Left kidney (tissue), 2 donors: ENCODE data around the gene MTM1. TPM values are rescaled to one million over a fixed set of nuclear protein-coding genes. Genes with fewer than 3 reads are reported as not detected.

Source experiments
- DNase-seq: peaks from one replicate; pipeline ENCODE4 v3.0.0-alpha.2; 2013
- polyA plus RNA-seq: library from polyadenylated mRNA; unstranded; fragments of 120-200 nt; gene quantifications from one replicate; pipeline ENCODE4 v1.2.1, GENCODE V29; 2013; ENCODE audit not compliant: insufficient read length

Gene MTM1
- polyA plus RNA-seq, 1 donor: 17.6 TPM

DNA sequence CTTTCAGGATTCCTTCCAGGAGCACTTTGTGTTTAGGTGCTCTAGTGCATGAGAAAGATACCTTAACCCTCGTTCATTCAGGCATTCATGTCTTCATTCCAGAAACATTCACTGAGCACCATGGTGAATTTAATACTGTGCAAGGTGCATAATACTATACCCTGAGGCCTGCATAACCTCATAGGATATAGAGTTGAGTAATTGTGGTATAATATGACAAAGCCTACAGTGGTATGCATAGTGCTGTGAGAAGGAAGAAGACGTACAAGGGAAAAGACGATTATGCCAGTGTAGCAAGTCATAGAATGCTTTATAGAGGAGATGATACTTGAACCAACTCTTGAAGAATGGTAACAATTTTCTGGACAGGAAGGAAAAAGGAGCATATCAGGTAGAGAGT, 34.3 kb downstream of the MTM1 start:
- DNase-seq: no peak

DNA sequence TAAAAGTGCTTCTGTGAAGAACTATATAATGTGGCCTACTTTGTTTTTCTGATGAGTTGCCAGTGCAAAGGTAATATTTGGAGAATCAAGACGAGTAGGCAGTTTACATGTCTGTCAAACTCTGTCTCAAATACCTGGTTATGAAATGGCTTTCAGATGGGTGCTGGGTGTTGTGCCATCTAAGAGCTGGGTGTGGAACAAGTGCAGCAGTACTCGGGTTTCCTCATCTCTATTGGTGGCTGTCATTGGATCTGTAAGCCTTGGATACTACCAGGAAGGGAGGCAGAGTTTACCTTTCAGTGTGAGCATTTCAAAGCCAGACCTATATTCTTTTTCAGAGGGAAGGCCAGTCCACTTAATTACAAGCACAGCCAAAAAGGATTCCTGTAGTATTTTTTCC, 37.2 kb downstream of the MTM1 start:
- DNase-seq: no peak

GRCh38 chrX:150607201-150607600, 38.8 kb downstream of the MTM1 start:
- DNase-seq: no peak

- no peak for DNase-seq
These were observed 41.6 kb downstream of the MTM1 start for GRCh38 chrX:150610043-150610442.

GRCh38 chrX:150610446-150610845, 42.0 kb downstream of the MTM1 start:
- DNase-seq: no peak

DNA sequence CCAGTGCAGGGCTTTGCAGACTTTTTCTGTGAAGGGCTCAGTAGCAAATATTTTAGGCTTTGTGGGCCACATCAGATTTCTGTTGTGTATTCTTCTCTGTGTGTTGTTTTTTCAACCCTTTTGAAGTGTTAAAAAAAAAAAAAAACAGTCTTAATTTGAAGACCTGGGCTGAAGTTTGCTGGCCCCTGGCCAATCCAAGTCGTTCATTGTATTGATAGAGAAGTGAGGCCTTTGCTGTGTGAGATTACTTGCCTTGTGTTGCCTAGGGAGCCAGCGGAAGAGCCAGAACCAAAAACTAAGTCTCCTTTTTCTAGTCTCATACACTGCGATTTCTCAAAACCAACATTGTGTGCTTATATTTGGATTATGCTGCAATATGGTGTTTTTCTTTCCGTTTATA, 46.9 kb downstream of the MTM1 start:
- DNase-seq: no peak

GRCh38 chrX:150616179-150616862, 47.9 kb downstream of the MTM1 start:
- DNase-seq: no peak

DNA sequence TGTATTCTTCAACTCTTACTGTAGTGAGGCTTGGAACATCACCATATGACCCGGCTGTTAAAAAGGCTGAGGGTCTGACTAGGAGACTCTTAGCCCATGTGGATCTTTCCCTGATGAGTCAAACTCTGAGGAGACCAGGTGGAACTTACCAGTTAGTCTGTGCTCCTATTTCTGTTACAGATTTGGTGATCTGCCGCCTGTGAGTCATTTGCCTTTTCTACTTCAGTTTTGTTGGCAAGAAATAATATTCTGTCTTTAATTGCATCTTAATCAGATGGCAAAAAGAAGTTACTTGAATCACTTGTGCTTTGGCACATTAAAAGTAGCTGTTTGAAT, 48.4 kb downstream of the MTM1 start:
- no peak for DNase-seq

GRCh38 chrX:150621652-150622051, 53.2 kb downstream of the MTM1 start:
- no peak for DNase-seq

- no peak for DNase-seq
These were observed 55.2 kb downstream of the MTM1 start for GRCh38 chrX:150623583-150623982.

DNA sequence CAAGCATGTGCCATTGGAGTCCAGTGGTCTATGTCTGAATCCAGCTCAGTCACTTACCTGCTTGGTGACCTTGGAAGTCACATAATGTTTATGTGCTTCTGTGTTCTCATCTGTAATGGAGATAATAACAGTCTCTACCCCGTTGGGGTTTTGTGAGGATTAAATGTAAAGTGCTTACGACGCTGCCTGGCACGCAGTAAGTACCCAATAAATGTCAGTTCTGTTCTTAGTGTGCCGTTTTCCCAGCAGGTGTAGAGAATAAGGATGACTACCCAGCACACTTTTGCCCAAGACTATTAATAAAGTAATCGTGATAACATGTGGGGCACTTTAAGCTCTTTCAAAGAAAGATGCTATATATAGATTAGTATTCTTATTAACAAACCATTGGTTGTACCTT, 56.7 kb downstream of the MTM1 start:
- no peak for DNase-seq

DNA sequence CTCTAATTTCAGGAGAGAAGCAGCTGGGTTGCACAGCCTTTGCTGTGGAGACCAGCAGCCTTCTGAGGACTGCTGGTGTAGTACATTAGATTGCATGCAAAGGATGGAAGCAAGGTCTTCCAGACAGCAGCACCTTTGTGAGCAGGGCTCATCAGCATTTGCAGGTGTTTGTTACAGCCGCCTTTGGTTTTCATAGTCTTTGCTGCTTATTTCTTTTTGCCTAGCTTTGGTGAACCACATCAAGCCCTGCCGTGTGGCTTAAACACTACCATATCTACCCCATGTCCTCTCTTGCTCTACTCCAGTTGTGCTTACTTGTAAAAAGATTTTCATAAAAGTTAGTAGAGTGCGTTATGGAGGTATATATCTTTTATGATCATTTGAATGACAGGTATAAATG, 57.5 kb downstream of the MTM1 start:
- DNase-seq: no peak

DNA sequence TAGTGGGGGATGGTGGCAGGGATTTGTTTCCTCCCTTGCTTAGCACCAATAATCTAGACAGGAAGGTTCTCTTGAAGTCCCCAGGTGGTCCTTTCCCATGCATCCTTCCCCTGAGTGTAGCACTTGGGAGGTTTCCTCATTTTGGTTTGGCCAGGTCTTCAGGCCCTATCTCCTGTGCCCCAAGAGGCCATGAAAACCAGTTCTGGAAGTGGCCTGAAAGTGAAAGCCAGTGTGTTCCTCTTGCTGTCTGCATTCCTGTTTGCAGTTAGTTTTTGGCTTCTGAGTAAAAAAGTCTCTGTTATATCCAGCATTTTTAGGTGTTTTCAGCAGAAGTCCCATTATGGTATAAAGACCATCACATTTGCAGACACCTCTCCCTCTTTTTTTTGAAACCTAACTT, 59.5 kb downstream of the MTM1 start:
- no peak for DNase-seq

DNA sequence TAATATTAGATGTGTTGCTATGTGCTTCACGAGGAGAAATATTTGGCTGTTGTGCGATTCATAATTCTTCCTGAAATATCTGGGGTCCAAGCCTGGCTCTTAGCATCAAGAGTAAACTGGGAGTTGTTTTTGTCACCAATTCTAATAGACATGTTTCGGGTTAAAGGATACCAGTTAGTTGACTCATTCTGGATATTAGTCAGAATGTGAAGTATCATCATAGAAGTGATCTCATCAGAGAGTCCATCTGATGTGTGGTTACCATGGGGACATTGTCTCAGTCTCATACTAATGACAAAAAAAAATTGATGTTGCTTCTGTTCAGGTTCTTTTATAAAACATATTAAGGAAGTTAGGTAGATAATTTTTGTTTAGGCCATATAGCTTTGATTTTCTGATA, 67.5 kb downstream of the MTM1 start:
- DNase-seq: no peak

GRCh38 chrX:150642423-150642822, 74.0 kb downstream of the MTM1 start:
- no peak for DNase-seq

DNA sequence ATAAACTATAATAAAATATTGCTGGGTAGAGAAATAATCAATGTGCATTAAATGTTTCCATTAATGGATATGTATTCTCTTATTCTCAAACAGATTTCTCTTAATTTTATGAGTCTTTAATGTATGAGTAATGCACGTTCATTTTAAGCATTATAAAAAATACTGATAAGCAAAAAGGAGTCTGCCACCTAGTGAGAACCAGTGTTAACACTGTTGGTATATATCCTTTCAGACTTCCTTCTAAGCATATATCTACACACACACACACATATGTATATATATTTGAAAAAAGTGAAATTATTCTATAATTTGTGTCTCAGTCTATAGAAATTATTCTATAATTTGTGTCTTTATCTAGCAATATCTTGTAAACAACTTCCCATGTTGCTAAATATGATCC, 74.8 kb downstream of the MTM1 start:
- no peak for DNase-seq

GRCh38 chrX:150643958-150644357, 75.5 kb downstream of the MTM1 start:
- DNase-seq: no peak

DNA sequence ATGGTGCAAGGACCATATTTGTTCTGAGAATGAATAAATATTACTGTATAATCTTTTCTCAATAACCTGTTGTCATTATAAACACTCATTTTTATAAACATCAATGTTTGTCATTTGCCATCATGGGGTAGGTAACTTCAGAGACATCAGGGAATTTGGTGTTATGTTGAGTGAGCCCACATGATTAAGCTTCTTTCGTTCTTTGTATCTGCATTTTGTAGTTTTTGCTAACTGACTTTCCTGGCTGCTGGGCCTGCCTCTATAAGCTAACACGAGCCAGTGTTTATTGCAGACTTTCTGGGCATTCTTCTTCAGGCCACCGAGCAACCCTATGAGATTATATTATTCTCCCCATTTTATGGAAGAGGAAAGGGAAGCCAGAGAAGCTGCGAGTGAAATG, 76.0 kb downstream of the MTM1 start:
- no peak for DNase-seq

GRCh38 chrX:150647331-150647730, 78.9 kb downstream of the MTM1 start:
- no peak for DNase-seq

DNA sequence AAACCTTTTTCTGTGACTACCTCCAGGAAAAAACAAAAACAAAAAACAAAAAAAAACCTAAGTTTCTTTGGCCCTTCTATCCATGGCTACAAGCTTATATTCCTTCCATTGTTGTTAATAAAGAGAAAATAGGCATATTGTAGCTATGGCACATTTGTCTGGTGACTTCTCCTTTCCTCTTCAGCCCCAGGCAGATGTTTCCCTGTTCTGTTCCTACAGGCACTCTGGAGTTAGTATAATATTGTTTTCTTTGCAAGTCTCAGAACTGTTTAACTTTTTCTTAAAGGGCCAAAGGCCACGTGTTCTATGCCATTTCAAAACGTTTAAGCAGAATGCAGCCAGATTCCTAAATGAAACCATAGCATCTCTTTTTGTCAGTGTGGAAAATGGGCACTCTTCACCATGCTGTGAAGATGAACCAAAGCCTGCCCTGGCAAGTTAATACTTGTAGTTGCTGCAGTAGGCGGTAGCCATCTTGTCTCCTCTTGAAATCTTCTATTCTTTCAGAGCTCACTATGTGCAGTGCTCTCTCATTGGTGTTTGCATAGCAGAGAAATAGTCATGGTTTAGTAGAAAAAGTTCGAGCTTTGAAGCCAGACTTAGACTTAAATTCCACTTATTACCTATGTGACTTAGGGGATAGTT, 80.0 kb downstream of the MTM1 start:
- no peak for DNase-seq

DNA sequence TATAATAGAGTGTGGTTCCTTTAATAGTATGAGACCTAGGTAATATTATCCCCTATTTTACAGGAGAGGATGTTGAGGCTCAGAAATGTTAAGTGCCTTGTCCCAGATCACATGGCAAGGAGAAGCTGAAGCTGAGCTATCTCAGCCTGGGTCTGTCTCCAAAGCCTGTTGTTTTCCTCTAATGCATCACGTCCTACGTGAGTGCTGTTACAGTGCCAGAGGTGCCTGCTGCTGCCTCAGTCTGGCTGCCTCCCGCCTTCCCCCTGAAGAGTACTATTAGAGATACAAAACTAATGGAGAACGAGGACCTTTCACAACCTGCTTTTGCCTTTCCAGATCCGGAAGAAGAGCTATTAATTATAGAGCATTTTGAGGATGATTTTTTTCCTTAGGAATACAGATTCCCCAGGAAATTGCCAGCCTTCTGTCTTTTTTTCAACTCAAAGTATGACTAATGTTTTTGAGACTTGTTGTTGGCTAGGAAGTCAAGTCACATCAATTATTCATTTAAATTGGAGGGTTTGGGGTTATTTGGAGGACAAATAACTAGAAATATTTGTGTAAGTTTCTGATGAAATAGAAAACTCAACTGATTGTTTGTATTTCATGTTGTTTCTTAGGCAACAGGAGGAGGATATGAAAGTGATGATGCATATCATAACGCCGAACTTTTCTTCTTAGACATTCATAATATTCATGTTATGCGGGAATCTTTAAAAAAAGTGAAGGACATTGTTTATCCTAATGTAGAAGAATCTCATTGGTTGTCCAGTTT, 80.9 kb downstream of the MTM1 start:
- DNase-seq: no peak

DNA sequence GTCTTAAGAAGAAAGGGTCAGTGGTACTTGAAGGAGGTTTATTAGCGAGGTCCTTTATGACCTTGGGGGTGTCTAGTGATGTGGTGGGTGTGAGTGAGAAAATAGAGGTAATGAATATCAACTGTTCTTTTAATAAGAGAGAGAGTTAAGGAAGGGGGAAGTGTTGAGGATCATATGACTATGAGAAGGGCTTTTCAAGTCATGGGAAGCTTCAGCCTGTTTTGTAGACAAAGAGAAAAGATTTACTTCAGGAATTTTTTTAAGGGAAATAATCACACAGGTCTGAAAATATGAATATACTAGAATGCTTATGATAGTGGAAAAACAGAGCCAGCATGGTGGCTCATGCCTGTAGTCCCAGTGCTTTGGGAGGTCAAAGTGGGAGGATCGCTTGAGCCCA, 83.5 kb downstream of the MTM1 start:
- DNase-seq: no peak

GRCh38 chrX:150655788-150656187, 87.4 kb downstream of the MTM1 start:
- DNase-seq: no peak

- no peak for DNase-seq
These were observed 94.7 kb downstream of the MTM1 start for GRCh38 chrX:150663073-150663472.
